ENCODE results near the gene BCAS3.
"Not testable (repeated sequence)": the region's sequence is repeated elsewhere in the genome, so short reads cannot be mapped to it uniquely, and the experiment has no call there.

The BCAS3 gene

GRCh38 chr17:60745544-60745943 is 67.9 kb downstream of the BCAS3 start:
- DNase-seq (ENCODE audit: low read depth, low spot score) = no peak

GRCh38 chr17:60747069-60747808 is 69.6 kb downstream of the BCAS3 start:
- DNase-seq (ENCODE audit: low read depth, low spot score) = no peak

- no peak for DNase-seq (ENCODE audit: low read depth, low spot score)
These were observed 70.6 kb downstream of the BCAS3 start for GRCh38 chr17:60748204-60748603.

- DNase-seq (ENCODE audit: low read depth, low spot score) = no peak
These were observed 71.4 kb downstream of the BCAS3 start for GRCh38 chr17:60749050-60749449.

GRCh38 chr17:60749708-60750107 is 72.1 kb downstream of the BCAS3 start:
- no peak for DNase-seq (ENCODE audit: low read depth, low spot score)

- no peak for DNase-seq (ENCODE audit: low read depth, low spot score)
These were observed 73.0 kb downstream of the BCAS3 start for GRCh38 chr17:60750640-60751039.

GRCh38 chr17:60751884-60752283 is 74.2 kb downstream of the BCAS3 start:
- DNase-seq (ENCODE audit: low read depth, low spot score) = no peak

GRCh38 chr17:60752873-60753577 is 75.4 kb downstream of the BCAS3 start:
- no peak for DNase-seq (ENCODE audit: low read depth, low spot score)

GRCh38 chr17:60754057-60754604 is 76.5 kb downstream of the BCAS3 start:
- DNase-seq (ENCODE audit: low read depth, low spot score) = no peak

- DNase-seq (ENCODE audit: low read depth, low spot score) = not testable (repeated sequence)
These were observed 79.1 kb downstream of the BCAS3 start for GRCh38 chr17:60756798-60757197.

- no peak for DNase-seq (ENCODE audit: low read depth, low spot score)
These were observed 79.8 kb downstream of the BCAS3 start for GRCh38 chr17:60757437-60757836.

- no peak for DNase-seq (ENCODE audit: low read depth, low spot score)
These were observed 82.1 kb downstream of the BCAS3 start for GRCh38 chr17:60759756-60760155.

GRCh38 chr17:60761301-60761700 is 83.7 kb downstream of the BCAS3 start:
- DNase-seq (ENCODE audit: low read depth, low spot score) = not testable (repeated sequence)

- DNase-seq (ENCODE audit: low read depth, low spot score) = no peak
These were observed 89.1 kb downstream of the BCAS3 start for GRCh38 chr17:60766778-60767190.

- no peak for DNase-seq (ENCODE audit: low read depth, low spot score)
These were observed 90.2 kb downstream of the BCAS3 start for GRCh38 chr17:60767744-60768308.

- DNase-seq (ENCODE audit: low read depth, low spot score) = no peak
These were observed 91.7 kb downstream of the BCAS3 start for GRCh38 chr17:60769327-60769726.

- no peak for DNase-seq (ENCODE audit: low read depth, low spot score)
These were observed 93.3 kb downstream of the BCAS3 start for GRCh38 chr17:60770946-60771422.

GRCh38 chr17:60771621-60772020 is 94.0 kb downstream of the BCAS3 start:
- DNase-seq (ENCODE audit: low read depth, low spot score) = not testable (repeated sequence)

GRCh38 chr17:60773552-60773951 is 95.9 kb downstream of the BCAS3 start:
- no peak for DNase-seq (ENCODE audit: low read depth, low spot score)

GRCh38 chr17:60781880-60782412 is 104.3 kb downstream of the BCAS3 start:
- no peak for DNase-seq (ENCODE audit: low read depth, low spot score)

GRCh38 chr17:60782742-60783141 is 105.1 kb downstream of the BCAS3 start:
- DNase-seq (ENCODE audit: low read depth, low spot score) = no peak

- DNase-seq (ENCODE audit: low read depth, low spot score) = no peak
These were observed 112.6 kb downstream of the BCAS3 start for GRCh38 chr17:60790205-60790604.

Data from activated naive CD8-positive, alpha-beta T cell treated with anti-CD3 and anti-CD28 coated beads, Interleukin-2, amount 50 U/mL, for 16 hours (primary cell).